ENCODE data around the gene RNF208. TPM values are rescaled to one million over a fixed set of nuclear protein-coding genes. Genes with fewer than 3 reads are reported as not detected.

RNF208 gene, protein sequence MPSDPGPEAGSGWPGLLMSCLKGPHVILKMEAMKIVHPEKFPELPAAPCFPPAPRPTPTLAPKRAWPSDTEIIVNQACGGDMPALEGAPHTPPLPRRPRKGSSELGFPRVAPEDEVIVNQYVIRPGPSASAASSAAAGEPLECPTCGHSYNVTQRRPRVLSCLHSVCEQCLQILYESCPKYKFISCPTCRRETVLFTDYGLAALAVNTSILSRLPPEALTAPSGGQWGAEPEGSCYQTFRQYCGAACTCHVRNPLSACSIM
- total RNA-seq, result 3.8 and 4.8 TPM in 2 replicates
- 1.3 and 1.7 TPM in 2 replicates for polyA plus RNA-seq
- polyA plus RNA-seq (2011; cell fraction: cytosol; rRNA removed), result 1.4 TPM in 2 replicates
- polyA plus RNA-seq (2011; cell fraction: nucleus; rRNA removed), result 1.2 and 1.8 TPM in 2 replicates
- 2.8 and 5.2 TPM in 2 replicates for polyA plus RNA-seq (2012)
- polyA minus RNA-seq, result 0.17 TPM in 1 of 2 replicates, not detected in the other
- polyA minus RNA-seq (2011; cell fraction: cytosol; rRNA and poly(A)+ RNA removed), result not detected
- 0.82 TPM in 1 of 2 replicates, not detected in the other for polyA minus RNA-seq (2011; cell fraction: nucleus; rRNA and poly(A)+ RNA removed)
- Bru-seq, nascent RNA, result percentile 21 among the genes with signal in this experiment
- BruChase-seq, experiment 1, labeled RNA remaining after a 6-hour chase, result percentile 46 among the genes with signal in this experiment
- BruChase-seq, experiment 2, labeled RNA remaining after a 2-hour chase, result percentile 34 among the genes with signal in this experiment
- long read RNA-seq, transcript RNF208-201 (1 exons, 1,077 nt), result major isoform, 6 of 6 reads
- long read RNA-seq, partial matches to known transcripts, result 0 of 6 reads
- long read RNA-seq, other reads (novel, unspliced or antisense), result 0 of 6 reads

DNA sequence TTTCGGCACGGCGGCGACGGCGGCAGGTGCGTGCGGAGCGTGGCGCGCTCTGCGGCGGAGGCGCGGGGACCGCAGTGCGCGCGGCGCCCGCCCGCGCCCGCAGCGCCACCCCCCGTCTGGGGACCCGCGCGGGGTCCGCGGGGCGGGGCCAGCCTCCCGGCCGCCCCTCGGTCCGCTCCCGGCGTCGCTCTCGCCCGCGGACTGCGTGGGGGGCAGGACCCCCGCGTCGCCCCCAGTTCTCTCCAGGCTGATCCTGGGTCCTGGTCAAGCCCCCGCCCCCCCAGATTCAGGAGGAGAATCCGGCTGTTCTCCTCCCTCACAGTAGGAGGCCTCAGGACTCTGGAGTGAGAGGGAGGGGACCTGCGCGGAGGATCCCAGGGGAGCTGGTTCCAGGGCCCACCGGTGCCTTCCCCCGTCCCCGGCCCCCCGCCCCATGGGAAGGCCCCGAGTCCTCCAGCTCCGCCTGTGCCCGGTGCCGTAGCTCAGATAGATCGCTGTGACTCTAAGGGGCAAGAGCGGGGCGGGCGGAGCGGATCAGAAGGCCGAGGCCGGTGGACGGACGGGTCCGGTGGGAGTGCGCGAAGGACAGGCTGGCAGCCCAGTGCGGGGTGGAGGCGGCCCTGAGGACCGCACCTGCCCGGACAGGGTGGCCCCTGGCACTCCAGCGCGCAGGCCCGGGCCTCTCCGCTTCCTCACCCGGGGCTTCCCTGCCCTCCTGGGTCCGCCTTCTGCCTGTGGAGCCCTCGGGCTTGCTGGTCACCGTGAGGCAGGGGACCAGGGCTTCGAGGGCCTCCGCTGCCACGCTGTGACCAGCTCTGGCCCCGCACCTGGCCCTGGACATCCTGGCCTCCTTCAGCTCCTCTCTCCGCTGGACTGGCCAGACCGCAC is at the start of gene RNF208:
TSS of gene RNF208 (minus strand) at position 51 of the 888 bp plus-strand sequence. CDS start 1,028 bp downstream, outside the sequence.
- no peaks in the 10 kb centered on the region for H4K20me1 ChIP-seq (replicated peaks; ENCODE audit: control insufficient read depth, extremely low read depth, insufficient read depth, low read length)
- ChIA-PET CTCF (interaction anchor here (0.6 to 6.3 kb wide), 10 partner anchors 7 to 93 kb away, joined by 3 to 63 read pairs (median 8); partner anchors contain the start of genes NDOR1, SSNA1, TMEM203 and TPRN), POLR2A (interaction anchor here (1.5 to 1.9 kb wide), 2 partner anchors 18 to 22 kb away, joined by 8 to 10 read pairs; partner anchors contain the start of genes TPRN and TUBB4B)
- no peaks in the 10 kb centered on the region for H3K79me2 ChIP-seq (ENCODE audit: control insufficient read depth, insufficient read depth, low read length)
- no peaks in the 10 kb centered on the region for H3K9me1 ChIP-seq (replicated peaks; ENCODE audit: control insufficient read depth, extremely low read depth, insufficient read depth, low read length)
- FAIRE-seq (no peak), DNase-seq (ENCODE audit: low read depth, low spot score) (peak; percentile 12)
- dilution Hi-C loops (cut with MboI; ENCODE audit: extremely low pct_ligation_motif_present, low sequenced_read_pairs), result no loop called here
- no peak within 1 kb of the TSS for H3K9ac ChIP-seq (replicated peaks; ENCODE audit: extremely low read depth, insufficient read depth, low read length)
- no peak for TF ChIP-seq CTCF (IDR thresholded peaks at IDR 0.05; ENCODE audit: extremely low read depth in 1 of 2, insufficient read depth in 1 of 2, low read depth in 1 of 2, low read length in 2 of 2)
- no peak for TF ChIP-seq POLR2AphosphoS5 (IDR thresholded peaks at IDR 0.05; ENCODE audit: insufficient read depth, low read depth, low read length)
- no peaks in the 10 kb centered on the region for H3K27me3 ChIP-seq (ENCODE audit: control insufficient read depth in 2 of 2, insufficient read depth in 2 of 2, low read length in 2 of 2)
- H3K36me3 ChIP-seq (ENCODE audit: control insufficient read depth in 2 of 2, extremely low read depth in 1 of 2, insufficient read depth in 2 of 2, low read length in 2 of 2), result no peaks in the 10 kb centered on the region
- H3K9me3 ChIP-seq (replicated peaks; ENCODE audit: control insufficient read depth, insufficient read depth, low read length), result no peaks in the 10 kb centered on the region
- H3K4me1 ChIP-seq (ENCODE audit: control insufficient read depth, extremely low read depth, insufficient read depth, low read length), result peaks cover 18% of the 10 kb centered on the region
- H3K4me3 ChIP-seq (replicated peaks in 1 of 3; ENCODE audit: insufficient read depth in 1 of 3, low read depth in 1 of 3, low read length in 3 of 3), result peak within 1 kb of the TSS in 2 of 3 experiments; percentile 3 to 44
- H2AFZ ChIP-seq (ENCODE audit: low read depth, low read length), result peak within 1 kb of the TSS; percentile 36
- H3K4me2 ChIP-seq (ENCODE audit: insufficient read depth, low read length), result peak within 1 kb of the TSS; percentile 50
- H3K27ac ChIP-seq (ENCODE audit: insufficient read depth, low read depth, low read length), result no peak within 1 kb of the TSS
- no TSS peak for BruUV-seq (replicated peaks)
- intact Hi-C loops (cut with micrococcal nuclease), result loop anchor here (1.0 to 2.0 kb wide), 6 partner anchors 14 to 100 kb away; partner anchors contain the start of genes TPRN and TUBB4B

All from endothelial cell of umbilical vein (primary cell).